ENCODE measurements around the gene MACROD1. TPM values are rescaled to one million over a fixed set of nuclear protein-coding genes. Genes with fewer than 3 reads are reported as not detected.
A peak's percentile ranks its signal among the peaks of the same experiment; 100 is the strongest.

The MACROD1 gene
- total and polyA plus RNA-seq, 9 of the 15 experiments (the other 6 are each of a cell fraction or from before 2014, with no cell fraction given), result 1.1 to 60.0 (median 26.4) TPM

DNA sequence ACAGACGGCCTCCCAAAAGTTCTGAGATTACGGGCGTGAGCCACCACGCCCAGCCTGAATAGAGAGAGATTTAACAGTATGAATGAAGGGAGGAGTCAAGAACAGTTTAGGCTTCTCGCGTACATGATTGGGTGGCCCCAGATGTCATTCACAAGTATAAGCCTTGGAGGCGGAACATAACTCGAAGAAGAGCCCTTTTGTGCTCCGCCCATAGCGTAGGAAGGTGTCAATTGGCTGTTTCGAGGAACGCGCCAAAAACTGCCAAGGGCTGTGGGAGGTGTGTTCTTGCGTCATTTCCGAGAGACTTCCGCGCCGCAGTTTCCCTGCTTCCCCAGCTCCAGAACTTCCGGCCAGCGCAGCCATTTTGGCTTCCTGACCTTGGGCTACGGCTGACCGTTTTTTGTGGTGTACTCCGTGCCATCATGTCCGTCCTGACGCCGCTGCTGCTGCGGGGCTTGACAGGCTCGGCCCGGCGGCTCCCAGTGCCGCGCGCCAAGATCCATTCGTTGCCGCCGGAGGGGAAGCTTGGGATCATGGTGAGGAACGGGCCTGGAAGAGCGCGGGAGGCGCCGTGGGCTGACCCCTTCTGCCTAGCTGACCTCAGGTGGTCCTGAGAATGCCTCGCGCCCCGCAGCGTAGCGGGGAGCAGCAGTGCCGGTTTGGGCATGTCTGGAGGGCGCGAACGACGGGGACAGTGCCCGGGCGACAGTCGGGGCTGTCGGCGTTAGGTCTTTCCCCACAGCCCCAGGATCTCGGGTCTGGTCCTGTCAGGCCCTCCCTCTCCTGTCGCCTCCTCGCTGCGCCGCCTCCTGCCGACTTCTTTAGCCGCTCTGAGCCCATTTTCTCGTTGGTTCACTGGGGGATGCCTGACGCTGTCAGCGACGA, 191.4 kb downstream of the MACROD1 start, which contains the start of gene COX8A (continued):
- no peak for TF ChIP-seq ZNF696 (CRISPR knock-in tag; conservative IDR thresholded peaks at IDR 0.05)
- TF ChIP-seq KDM1A (IDR thresholded peaks at IDR 0.05), result no peak
- TF ChIP-seq, protein P1, sequence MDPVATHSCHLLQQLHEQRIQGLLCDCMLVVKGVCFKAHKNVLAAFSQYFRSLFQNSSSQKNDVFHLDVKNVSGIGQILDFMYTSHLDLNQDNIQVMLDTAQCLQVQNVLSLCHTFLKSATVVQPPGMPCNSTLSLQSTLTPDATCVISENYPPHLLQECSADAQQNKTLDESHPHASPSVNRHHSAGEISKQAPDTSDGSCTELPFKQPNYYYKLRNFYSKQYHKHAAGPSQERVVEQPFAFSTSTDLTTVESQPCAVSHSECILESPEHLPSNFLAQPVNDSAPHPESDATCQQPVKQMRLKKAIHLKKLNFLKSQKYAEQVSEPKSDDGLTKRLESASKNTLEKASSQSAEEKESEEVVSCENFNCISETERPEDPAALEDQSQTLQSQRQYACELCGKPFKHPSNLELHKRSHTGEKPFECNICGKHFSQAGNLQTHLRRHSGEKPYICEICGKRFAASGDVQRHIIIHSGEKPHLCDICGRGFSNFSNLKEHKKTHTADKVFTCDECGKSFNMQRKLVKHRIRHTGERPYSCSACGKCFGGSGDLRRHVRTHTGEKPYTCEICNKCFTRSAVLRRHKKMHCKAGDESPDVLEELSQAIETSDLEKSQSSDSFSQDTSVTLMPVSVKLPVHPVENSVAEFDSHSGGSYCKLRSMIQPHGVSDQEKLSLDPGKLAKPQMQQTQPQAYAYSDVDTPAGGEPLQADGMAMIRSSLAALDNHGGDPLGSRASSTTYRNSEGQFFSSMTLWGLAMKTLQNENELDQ (CRISPR knock-in tag; IDR thresholded peaks at IDR 0.05; ENCODE audit: borderline replicate concordance), result peak; percentile 96; the same call in 1 of the 2 replicates
- peak; percentile 72 for TF ChIP-seq SMAD1 (IDR thresholded peaks at IDR 0.05; ENCODE audit: low read depth, low read length, partially characterized antibody)
- TF ChIP-seq ZNF436 (CRISPR knock-in tag; IDR thresholded peaks at IDR 0.05), result no peak
- no peak for TF ChIP-seq ZNF274 (IDR thresholded peaks at IDR 0.05; ENCODE audit: borderline replicate concordance, low read depth, low read length)
- TF ChIP-seq ZNF76 (CRISPR knock-in tag; IDR thresholded peaks at IDR 0.05; ENCODE audit: borderline replicate concordance), result peak; percentile 57; the same call in 1 of the 2 replicates
- peak; percentile 66 for TF ChIP-seq C11orf30 (IDR thresholded peaks at IDR 0.05; ENCODE audit: low read depth)
- TF ChIP-seq, protein P2, sequence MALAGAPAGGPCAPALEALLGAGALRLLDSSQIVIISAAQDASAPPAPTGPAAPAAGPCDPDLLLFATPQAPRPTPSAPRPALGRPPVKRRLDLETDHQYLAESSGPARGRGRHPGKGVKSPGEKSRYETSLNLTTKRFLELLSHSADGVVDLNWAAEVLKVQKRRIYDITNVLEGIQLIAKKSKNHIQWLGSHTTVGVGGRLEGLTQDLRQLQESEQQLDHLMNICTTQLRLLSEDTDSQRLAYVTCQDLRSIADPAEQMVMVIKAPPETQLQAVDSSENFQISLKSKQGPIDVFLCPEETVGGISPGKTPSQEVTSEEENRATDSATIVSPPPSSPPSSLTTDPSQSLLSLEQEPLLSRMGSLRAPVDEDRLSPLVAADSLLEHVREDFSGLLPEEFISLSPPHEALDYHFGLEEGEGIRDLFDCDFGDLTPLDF (CRISPR knock-in tag; IDR thresholded peaks at IDR 0.05), result peak; percentile 97
- TF ChIP-seq ZFX (CRISPR knock-in tag; IDR thresholded peaks at IDR 0.05), result peak; percentile 99
- peak in 1 of 2 experiments; percentile 69; a peak in 1 of 3 replicates for TF ChIP-seq CBX3 (IDR thresholded peaks at IDR 0.05; ENCODE audit: borderline replicate concordance in 1 of 2, low read length in 2 of 2)
- TF ChIP-seq ZNF445 (CRISPR knock-in tag; IDR thresholded peaks at IDR 0.05; ENCODE audit: low read depth), result no peak
- no peak for TF ChIP-seq TCF7L2 (IDR thresholded peaks at IDR 0.05; ENCODE audit: low read depth, low read length)
- no peak for TF ChIP-seq HNRNPUL1 (IDR thresholded peaks at IDR 0.05; ENCODE audit: low read length)
- TF ChIP-seq XRCC4 (IDR thresholded peaks at IDR 0.05; ENCODE audit: extremely low read depth, insufficient read depth, insufficient read length), result no peak
- TF ChIP-seq SAFB (IDR thresholded peaks at IDR 0.05; ENCODE audit: borderline replicate concordance, low read depth, low read length), result no peak
- TF ChIP-seq, protein P3, sequence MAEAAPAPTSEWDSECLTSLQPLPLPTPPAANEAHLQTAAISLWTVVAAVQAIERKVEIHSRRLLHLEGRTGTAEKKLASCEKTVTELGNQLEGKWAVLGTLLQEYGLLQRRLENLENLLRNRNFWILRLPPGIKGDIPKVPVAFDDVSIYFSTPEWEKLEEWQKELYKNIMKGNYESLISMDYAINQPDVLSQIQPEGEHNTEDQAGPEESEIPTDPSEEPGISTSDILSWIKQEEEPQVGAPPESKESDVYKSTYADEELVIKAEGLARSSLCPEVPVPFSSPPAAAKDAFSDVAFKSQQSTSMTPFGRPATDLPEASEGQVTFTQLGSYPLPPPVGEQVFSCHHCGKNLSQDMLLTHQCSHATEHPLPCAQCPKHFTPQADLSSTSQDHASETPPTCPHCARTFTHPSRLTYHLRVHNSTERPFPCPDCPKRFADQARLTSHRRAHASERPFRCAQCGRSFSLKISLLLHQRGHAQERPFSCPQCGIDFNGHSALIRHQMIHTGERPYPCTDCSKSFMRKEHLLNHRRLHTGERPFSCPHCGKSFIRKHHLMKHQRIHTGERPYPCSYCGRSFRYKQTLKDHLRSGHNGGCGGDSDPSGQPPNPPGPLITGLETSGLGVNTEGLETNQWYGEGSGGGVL (CRISPR knock-in tag; IDR thresholded peaks at IDR 0.05), result no peak
- no peak for TF ChIP-seq STAG1 (CRISPR knock-in tag; IDR thresholded peaks at IDR 0.05; ENCODE audit: borderline replicate concordance)
- TF ChIP-seq CBFA2T2 (conservative IDR thresholded peaks at IDR 0.05), result no peak
- TF ChIP-seq BHLHE40 (IDR thresholded peaks at IDR 0.05; ENCODE audit: low read length), result no peak; the same call in 1 of the 2 replicates
- TF ChIP-seq SMAD3 (CRISPR knock-in tag; conservative IDR thresholded peaks at IDR 0.05), result no peak
- no peak; the same call in 1 of the 2 replicates for TF ChIP-seq ZNF134 (CRISPR knock-in tag; conservative IDR thresholded peaks at IDR 0.05)
- TF ChIP-seq, protein P4, sequence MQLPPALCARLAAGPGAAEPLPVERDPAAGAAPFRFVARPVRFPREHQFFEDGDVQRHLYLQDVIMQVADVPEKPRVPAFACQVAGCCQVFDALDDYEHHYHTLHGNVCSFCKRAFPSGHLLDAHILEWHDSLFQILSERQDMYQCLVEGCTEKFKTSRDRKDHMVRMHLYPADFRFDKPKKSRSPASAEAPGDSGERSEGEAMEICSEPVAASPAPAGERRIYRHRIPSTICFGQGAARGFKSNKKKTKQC (CRISPR knock-in tag; IDR thresholded peaks at IDR 0.05), result peak; percentile 97
